ENCODE data around the gene RNF217.

- TF ChIP-seq POLR2AphosphoS5 (IDR thresholded peaks at IDR 0.05; ENCODE audit: low read depth, low read length) (no peak), TCF7L2 (IDR thresholded peaks at IDR 0.05; ENCODE audit: low read depth, low read length) (no peak)
- TF ChIP-seq, protein P1, sequence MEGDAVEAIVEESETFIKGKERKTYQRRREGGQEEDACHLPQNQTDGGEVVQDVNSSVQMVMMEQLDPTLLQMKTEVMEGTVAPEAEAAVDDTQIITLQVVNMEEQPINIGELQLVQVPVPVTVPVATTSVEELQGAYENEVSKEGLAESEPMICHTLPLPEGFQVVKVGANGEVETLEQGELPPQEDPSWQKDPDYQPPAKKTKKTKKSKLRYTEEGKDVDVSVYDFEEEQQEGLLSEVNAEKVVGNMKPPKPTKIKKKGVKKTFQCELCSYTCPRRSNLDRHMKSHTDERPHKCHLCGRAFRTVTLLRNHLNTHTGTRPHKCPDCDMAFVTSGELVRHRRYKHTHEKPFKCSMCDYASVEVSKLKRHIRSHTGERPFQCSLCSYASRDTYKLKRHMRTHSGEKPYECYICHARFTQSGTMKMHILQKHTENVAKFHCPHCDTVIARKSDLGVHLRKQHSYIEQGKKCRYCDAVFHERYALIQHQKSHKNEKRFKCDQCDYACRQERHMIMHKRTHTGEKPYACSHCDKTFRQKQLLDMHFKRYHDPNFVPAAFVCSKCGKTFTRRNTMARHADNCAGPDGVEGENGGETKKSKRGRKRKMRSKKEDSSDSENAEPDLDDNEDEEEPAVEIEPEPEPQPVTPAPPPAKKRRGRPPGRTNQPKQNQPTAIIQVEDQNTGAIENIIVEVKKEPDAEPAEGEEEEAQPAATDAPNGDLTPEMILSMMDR (IDR thresholded peaks at IDR 0.05), result no peak
These were observed 167.1 kb downstream of the RNF217 start for GRCh38 chr6:125129354-125129753.
